Stimulated activated CD4-positive, alpha-beta T cell treated with anti-CD3 and anti-CD28 coated beads, Interleukin-4, amount 100 ng/mL, for 24 hours (primary cell): ENCODE measurements around the gene TSPYL4.

Experiments used
- DNase-seq: peaks from one replicate; pipeline ENCODE4 v3.0.0-alpha.2; 2020

The TSPYL4 gene

DNA sequence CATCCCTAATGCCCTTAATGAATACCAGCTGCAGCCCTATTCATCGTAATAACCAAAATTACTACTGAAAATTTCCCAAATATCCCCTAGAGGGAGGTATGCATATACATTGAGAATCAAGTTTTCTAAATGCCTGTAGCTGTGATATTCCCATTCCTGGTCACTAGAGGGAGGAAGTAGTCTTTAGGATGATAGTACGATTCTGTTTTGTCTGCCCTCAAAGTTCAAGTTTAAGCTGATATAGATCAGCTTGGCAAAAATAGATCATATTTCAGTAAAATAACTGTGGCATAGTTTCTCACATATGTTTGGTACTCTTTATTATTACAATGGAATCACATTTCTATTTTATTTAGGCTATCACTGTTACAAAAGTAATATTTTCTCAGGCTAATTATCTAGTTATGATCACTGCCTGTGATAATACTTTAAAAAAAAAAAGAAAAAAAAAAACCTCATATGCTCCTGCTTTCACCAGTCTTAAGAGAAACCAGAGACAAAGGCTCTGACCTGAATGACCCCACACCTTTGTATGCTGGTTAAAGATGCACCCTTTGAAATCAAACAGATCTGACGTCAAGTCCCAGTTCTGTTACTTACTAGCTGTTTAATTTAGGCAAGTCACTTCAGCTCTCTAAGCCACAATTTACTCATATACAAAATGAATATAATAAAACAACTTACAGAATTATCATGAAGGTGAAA is 14.9 kb upstream of the TSPYL4 start:
- no peak for DNase-seq

DNA sequence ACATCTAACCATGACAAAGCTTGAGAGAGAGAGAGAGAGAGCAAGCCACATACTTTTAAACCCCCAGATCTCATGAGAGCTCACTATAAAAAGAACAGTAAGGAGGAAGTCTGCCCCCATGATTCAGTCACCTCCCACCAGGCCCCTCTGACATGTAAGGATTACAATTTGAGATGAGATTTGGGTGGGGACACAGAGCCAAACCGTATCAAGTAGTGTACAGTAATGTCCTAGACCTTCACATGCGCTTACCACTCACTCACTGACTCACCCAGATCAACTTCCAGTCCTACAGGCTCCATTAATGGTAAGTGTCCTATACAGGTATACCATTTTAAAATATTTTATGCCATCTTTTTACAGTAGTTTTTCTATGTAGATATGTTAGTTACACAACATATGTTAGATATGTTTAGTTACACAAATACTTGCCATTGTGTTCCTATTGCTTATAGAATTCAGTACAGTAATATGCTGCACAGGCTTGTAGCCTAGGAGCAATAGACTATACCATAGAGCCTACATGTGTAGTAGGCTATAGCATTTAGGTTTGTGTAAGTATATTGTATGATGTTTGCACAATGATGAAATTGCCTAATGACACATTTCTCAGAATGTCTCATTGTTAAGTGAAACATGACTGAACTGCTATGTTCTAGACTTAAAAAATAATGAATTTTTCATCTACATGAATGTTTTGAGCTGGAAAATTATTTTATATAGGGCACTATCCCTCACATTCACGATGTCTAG is 14.1 kb upstream of the TSPYL4 start:
- no peak for DNase-seq

DNA sequence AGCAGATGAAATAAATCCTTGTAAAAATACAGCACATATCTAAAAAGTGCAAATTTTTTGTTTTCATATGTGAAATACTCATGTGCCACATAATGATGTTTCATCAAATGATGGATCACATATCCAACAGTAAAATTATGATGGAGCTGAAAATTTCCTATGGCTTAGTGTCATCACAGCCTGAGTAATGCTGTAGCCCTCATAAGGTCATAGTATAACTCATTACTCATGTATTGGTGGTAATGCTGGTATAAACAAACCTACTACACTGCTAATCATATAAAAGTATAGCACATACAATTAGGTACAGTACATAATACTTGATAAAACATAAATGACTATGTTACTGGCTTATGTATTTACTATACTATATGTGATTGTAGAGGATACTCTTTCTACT is 12.9 kb upstream of the TSPYL4 start:
- DNase-seq, result no peak

DNA sequence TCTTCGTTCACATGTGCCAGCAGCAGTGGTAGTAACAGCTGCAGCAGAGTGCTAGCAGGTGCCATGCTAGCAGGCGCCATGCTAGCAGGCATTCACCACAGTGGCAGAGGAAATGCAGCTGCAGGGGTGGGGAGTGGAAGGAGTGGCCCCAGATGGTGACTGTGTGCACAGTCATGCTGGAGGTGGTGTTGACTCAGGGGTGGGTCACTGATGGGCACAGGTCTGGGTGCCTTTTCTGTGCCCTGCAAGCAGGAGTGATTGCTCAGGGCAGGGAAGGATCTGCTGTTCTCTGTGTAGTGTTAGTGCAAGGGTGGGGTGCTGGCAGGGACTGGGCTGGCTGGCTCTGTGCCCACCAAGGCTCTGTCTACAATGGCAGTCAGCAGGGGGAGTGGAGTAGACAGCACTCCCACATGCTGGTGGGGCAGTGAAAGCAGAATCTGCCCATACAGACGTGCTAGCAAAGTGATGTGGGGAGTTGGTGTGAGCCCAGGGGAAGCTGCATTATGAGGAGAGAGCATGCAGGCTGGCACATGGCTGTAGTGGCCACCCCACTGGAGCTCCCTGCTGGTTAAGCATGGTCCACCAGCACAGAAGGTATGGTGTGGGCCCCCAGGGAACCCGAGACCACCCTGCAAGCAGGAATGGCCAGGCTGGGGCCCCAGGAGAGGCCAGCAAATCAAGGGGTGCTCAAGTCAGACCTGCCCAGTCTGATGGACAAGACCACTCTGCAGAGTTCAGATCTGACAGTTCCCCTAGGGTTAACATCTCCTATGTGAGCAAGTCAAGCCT is 11.4 kb upstream of the TSPYL4 start:
- no peak for DNase-seq

DNA sequence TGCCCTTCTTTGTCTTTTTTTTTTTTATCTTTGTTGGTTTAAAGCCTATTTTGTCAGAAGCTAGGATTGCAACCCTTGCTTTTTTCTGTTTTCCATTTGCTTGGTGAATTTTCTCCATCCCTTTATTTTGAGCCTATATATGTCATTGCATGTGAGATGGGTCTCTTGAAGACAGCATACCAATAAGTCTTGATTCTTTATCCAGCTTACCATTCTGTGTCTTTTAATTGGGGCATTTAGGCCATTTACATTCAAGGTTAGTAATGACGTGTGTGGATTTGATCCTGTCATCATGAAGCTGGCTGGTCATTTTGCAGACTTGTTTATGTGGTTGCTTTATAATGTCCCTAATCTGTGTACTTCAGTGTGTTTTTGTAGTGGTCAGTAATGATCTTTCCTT is 9.5 kb upstream of the TSPYL4 start:
- DNase-seq, result no peak

DNA sequence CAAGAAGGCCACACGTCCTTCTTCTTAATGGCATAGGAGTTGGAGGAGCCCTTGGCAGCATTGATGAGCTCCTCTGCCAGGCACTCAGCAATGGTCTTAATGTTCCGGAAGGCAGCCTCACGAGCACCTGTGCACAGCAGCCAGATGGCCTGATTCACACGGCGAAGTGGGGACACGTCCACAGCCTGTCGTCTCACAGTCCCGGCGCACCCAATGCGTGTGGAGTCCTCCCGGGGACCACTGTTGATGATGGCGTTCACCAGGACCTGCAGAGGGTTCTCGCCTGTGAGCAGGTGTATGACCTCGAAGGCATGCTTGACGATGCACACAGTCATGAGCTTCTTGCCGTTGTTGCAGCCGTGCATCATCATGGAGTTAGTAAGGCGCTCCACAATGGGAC is 4.6 kb upstream of the TSPYL4 start:
- no peak for DNase-seq

DNA sequence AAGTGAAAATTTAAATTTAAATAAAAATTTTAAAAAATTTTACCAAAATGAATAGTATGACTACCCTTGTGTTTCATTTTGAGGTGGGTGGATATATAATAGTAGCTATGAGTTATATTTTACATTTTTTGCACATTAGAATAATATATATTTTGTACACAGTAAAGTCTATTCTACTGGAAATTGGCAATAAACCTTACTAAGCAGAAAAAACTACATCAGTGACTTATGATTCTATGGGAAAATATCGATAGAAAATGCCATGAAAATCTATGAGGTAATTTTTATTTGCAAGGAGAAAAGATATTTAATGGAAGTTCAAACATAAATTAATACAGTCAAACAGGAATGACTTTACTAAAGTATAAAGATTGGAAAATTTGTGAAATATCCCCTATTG is 2.8 kb upstream of the TSPYL4 start:
- DNase-seq, result no peak

DNA sequence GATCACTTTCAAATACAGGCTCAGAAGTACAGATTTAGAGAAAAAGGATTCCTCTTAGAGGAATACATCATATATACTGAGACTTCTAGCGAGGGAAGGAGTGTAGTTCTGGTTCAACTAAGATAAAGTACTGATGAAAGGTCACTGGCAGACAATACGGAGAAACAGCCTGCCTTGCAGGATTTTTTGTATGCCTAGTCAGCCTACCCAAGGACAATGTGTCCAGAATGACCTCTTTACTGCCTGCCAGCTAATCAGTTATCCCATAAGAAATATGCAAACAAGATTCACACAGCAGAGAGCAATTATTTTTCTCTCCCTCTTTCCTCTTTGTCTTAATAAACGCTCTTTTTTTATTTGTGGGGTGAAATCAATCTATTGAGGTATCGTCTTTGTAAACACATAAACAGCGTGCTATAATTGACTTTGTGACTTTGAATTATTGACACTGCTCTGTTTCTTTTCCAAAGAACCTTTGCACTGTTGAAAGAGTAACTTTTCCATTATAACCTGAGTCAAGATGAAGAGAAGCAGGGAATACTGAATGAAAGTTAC is 1.4 kb upstream of the TSPYL4 start:
- no peak for DNase-seq

DNA sequence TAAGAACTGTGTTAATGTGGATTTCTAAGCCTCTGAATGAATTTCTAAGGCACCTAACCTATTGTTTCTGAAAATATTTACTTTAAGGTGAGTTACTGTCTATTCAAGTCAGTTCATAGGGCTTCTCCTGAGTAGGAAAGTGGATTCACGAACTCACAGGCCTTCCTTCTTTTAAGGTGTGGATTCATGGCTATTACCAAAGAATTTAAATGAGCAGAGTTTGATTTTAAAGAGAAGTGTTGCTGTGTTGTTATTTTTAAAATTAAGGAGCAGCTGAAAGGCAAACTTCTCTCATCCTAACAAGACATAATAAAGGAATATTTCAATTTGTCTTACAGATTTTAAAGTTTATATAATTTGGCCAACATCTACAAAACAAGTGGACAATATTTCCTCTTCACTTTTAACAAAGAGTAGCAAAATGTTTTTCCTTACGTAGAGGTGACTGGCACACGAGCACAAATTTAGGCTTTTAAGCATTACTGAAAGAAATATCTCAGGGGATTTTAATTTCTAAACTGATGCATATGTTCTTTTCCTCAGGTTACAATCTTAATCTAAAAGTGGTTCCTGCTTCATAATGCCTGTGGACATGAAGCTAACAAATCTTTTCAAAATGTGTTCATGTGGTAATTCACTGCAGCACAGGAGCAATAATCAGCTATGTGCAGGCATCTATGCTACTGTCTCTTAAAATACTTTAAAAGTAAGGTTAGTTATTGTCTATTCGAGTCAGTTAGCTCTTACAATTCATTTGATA is 602 bp upstream of the TSPYL4 start:
- no peak for DNase-seq

DNA sequence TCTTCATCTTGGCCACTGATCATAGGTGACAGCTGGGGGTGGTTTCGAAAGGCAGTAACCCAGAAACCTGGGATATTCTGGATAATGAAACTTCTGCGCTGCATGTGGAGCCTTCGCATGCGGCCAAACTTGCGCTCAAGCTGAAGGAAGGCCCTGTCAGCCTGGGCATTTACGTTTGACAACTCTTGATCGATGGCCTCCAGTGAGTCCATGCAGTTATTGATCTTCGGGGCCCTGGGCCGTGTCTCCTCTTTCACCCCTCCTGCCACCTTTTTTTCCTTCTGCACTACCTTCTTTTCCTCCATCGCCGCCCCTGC is 729 bp downstream of the TSPYL4 start:
- no peak for DNase-seq

DNA sequence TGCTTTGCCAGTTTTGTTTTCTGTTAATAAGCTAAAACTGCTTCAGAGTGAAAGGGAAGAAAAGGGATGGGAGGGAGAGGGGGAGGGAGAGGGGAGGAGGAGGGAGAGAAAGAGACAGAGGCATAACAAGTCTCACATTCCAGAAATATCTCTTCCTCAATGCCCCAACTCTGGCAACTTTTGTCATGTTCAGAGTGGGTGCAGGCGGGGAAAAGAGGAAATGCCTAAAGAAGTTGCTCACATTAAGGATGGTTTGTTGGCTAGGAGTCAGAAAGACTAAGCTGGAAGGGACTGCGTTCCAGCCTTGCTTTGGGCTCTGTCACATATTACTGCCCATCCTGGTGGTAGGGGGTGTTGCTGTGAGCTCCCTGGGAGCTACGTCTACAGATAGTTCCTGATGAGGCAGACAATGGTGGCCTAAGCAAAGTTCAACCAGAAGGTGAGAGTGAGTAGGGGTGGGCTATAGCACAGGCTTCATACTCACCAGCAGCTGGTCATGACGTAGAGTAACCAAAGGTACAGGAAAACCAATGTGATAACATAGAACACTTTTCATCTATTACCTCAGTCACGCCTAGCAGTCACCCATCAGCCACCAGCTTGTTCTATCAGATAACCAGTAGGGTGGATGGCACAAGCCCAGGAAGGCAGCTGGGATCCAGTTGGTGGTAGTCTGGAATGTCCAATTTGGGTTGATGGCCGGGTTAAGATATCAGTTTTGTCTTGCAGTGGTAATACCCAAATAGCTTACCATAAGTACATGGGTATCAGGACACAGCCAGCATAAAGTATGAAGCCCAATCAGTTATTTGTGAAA is 2.1 kb downstream of the TSPYL4 start:
- no peak for DNase-seq

DNA sequence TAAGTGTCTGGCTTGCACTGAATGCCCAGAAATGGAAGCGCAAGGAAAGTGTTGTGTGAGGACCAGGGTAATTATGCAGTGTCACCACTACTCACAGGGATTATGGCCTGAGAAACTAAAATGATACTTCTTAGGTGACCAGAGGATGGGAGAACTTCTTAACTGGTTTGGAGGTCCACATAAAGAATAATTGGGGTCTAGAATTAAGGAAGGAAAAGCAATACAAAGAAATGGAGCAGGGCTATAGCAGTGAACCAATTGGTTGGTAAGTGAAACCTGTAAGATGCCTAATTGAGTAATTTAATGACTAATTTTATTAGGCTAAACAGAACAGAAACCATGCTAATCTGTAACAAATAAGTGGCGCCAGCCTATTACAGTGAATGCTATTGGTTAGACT is 5.3 kb downstream of the TSPYL4 start:
- no peak for DNase-seq

DNA sequence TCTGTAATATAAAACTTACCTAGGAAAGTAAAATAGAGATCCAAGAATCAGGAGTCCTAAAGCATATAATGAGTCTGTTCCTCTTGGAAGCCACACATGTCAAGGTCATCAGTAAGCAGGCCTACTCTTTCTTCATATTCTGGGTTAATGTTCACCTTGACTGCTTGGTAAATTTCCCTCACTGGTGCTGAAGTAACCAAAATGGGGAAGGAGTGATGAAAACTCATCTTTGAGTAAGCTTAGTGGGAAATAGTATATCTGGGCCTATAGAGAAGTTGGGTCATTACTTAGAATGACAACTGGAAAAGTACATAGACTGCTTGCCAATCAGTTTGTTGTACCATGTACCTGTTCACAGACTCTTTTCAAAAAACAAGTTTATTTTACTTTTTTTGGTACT is 6.6 kb downstream of the TSPYL4 start:
- no peak for DNase-seq

DNA sequence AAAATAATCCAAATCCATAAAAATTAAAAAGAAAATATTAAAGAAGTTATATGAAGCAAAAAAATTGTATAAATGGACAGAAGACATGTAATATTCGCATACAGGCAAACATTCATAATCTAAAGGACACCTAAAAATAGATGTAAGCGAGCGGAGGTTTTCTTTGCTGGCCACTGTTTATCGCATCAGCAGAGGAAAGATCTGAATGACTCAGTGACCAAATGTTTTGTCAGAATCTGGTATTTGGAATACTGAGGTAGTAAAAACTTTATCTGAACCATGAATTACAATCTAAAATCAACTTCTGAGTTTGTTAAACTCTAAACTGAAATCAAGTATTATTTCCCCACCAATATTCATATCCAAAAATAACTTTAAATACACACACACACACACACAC is 7.8 kb downstream of the TSPYL4 start:
- DNase-seq, result no peak

DNA sequence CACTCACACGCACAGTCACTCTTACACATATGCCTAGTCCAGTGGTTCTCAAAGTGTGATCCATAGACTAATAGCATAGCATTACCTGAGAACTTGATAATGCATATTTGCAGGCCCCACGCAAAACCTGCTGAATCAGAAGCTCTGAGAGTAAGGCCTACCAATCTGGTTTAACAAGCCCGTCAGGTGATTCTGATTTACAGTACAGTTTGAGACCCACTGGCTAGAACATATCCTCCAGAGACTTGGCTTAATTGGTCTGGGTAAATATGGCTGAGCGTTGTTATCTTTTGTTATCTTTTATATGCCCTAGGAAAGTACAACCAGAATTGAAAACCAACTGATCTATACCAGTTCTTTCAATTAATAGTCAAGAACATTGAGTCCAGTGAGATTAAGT is 9.6 kb downstream of the TSPYL4 start:
- DNase-seq, result no peak

DNA sequence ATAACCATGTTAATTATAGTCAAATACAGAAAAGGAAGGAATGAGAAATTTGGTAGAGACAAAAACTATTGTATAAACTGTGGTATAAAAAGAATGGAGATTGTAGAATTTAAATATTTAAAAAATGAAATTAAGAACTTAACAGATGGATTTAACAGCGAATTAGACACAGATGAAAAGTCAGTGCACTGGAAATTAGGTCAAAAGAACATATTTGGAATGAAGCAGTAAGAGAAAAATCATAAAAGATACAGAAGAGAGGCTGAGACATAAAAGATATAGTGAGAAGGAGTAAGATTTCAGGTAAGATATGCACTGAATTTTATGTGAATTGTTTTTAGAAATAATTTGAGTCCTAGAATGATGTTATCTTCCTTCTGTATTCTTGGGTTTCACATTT is 14.0 kb downstream of the TSPYL4 start:
- DNase-seq, result no peak

DNA sequence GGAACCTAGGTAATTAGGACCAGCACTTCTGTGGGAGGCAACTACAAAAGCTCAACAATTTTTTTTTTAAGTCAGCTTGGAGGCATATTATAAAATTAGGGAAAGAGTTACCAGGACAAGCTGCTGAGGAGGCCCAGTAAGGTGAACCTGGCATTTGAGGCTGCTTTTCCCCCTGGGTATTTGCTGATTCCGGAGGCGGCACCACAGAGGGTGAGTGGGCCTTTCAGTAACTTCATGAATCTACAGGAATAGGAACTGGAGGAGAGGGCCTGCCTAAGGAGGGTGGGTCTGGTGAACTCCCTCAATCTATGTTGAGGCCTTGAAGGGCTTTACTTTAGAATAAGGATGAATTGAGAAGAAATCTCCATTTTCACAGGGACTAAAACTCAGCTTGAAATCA is 14.6 kb downstream of the TSPYL4 start:
- no peak for DNase-seq

DNA sequence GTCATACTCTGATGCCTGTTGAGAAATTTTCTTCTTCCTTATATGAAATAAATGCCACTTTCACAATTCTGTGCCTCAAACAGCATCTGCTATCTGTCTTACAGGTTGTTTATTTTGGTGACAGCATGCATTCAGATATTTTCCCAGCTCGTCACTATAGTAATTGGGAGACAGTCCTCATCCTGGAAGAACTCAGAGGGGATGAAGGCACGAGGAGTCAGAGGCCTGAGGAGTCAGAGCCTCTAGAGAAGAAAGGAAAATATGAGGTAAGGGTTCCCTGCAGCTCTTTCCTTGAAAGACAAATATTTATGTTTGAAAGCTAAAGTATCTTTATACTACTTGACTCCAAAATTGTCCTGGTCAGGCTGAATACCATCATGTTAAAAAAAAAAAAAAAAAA is 15.8 kb downstream of the TSPYL4 start:
- no peak for DNase-seq

DNA sequence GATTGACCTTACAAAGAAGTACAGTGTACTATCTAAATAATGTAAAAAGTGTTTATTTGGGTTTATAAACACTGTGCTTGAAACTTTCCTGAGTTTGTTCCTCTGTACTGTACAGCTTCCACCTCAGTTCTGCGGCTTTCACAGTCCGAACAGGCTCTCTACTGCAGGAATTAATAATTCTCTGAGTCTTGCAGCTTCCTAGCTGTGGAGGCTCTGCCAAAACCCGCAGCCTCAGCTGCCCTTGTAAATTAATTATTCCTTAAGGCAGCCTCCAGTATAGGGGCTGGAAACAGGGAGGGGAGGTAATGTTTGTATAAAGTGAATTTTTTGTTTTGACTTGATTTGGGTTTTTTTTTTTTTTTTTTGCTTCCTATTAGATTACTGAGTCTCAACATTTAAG is 19.2 kb downstream of the TSPYL4 start:
- DNase-seq, result no peak

DNA sequence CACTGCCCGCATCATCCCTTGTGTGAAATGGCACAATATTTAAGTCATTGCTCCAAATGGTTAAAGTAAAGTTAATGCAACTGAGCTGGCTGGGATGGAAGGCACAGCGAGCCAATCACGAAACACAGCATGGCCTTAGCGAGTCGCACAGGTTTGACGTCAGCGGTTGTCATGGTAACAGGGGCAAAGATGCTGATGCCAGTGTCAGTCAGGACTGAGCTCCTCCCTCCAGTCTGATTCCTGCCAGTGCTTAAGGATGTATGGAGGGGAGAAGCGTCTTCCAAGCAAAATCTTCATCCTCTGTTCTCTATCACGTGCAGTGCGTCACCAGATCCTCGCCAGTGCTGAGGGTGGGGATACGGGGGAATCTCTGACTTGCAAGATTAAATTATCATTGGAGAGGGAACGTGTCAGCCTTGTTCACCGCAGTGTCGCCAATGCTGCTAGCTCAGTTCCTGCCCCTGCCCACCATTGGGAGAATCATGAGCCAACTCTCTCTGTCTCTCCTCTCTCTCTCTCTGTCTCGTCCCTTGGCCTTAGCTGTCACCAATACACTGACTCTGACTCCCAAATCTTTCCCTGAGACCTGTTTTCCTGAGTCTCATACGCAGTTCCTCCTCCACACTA is 24.5 kb downstream of the TSPYL4 start:
- DNase-seq, result no peak

DNA sequence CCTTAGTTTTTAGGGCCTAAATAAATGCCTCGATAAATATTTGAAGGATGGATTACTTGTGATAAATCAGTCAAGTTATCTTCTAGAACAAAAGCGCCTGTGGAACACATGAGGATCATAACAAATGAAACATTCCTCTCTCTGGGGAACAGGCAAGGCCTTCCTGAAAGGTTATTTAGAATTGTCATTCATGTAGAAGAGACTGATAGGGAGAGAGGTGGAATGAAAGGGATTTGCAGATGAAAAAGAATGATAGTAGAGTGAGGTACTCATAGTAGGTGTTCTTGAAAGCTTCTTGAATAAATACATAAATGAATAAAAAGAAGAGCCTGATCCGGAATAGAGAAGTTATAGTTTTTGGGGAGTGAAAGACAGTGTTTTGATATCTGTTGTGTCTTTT is 30.5 kb downstream of the TSPYL4 start:
- DNase-seq, result no peak

DNA sequence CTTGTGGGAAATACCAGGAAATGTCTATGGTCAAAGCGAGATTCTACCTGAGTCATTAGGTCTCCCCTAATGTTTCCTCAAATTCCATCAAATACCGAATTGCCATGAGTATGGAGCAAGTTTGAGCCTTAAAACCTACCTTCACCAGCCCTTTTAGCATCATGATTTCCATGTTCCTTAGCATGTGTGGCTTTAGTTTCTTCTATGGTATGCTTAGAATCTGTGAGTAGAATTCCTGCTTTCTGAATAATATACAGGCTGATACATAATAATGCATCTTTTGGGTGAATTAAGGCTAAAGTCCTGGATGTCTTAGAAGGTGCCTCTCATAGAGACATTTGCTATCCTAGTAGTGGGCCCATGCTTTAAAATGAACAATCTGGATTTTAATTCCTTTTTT is 32.0 kb downstream of the TSPYL4 start:
- DNase-seq, result no peak
